Lower leg skin (tissue), 4 donors: ENCODE results near the gene TRAPPC4. TPM values are rescaled to one million over a fixed set of nuclear protein-coding genes. Genes with fewer than 3 reads are reported as not detected.
"Not testable (repeated sequence)": the region's sequence is repeated elsewhere in the genome, so short reads cannot be mapped to it uniquely, and the experiment has no call there.

ENCODE experiments used
- DNase-seq, 2 donors: peaks; one replicate each; pipeline ENCODE4 v3.0.0-alpha.2; 2019; ENCODE audit warnings: low spot score in 2 of 2
- H3K4me3 ChIP-seq: fragments of 200-600 bp; sonication (generic); 2 replicates; pipeline ENCODE4 v1.5.1; 2017; ENCODE audit warnings: mild to moderate bottlenecking, low read depth; ENCODE audit not compliant: poor library complexity, severe bottlenecking
- POLR2A ChIP-seq, 2 donors: fragments of 450-650 bp; IDR thresholded peaks; one replicate each; pipeline ENCODE4 v1.6.1; 2016 to 2017; ENCODE audit warnings: antibody characterized with exemption in 2 of 2, mild to moderate bottlenecking in 1 of 2, moderate library complexity in 1 of 2
- WGBS, 2 donors: methylation state at CpG; one replicate each; pipeline ENCODE4 v1.1.5; 2018; 5-methylcytosine and 5-hydroxymethylcytosine counted together
- intact Hi-C: fragments of 100-400 bp; cut with DNase I; formaldehyde crosslinking; loops from one replicate; pipeline ENCODE4 v1.15.0; 2023; ENCODE audit warnings: low total_unique reads
- total RNA-seq, 4 donors: library from RNA; depleted of rRNA; stranded (reverse); fragments of >200 nt; gene quantifications; one replicate each; pipeline ENCODE4 v1.1.0, GENCODE V29; 2016
- TF ChIP-seq, protein P1 (sequence below), 3 donors: fragments of 450-650 bp; IDR thresholded peaks; one replicate each; pipeline ENCODE4 v1.5.1; 2016; ENCODE audit warnings: antibody characterized with exemption in 3 of 3, mild to moderate bottlenecking in 3 of 3, moderate library complexity in 2 of 3

Gene TRAPPC4, protein sequence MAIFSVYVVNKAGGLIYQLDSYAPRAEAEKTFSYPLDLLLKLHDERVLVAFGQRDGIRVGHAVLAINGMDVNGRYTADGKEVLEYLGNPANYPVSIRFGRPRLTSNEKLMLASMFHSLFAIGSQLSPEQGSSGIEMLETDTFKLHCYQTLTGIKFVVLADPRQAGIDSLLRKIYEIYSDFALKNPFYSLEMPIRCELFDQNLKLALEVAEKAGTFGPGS
- total RNA-seq, result 10 to 100 TPM; 40.3 to 53.4 (median 52.2) TPM

DNA sequence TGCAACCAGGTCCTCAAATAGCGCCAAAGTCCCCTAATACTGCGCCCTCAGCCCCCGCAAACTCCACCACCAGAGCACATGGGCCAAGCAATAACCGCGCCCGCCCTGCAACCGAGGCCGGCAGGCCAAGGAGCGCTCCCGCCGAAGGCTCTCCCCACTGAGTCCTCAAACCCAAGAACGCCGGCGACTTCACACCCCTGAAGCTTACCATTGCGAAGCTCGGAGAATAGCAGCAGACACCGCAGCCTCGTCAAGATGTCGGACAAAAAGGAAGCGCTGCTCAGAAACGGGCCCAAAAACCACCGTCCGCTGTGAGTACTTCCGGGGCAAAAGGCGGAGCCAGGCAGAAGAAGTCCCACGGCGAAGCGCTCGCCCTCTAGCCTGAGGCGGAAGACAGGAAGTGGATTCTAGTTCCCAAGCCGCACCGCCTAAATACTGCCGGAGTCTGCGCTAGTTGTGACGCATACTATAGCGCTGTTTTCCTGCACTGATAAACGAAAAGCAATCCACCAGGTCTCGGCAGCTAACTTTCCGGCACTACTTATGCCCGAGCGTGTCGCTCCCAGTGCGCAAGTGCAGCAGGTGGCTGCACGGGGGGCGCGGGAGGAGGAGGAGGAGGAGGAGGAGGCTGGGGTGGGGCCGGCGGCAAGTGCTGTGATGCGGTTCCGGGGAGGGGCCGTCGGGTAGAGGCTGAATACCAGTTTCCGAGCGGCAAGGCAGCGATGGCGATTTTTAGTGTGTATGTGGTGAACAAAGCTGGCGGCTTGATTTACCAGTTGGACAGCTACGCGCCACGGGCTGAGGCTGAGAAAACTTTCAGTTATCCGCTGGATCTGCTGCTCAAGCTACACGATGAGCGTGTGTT is at the start of gene TRAPPC4, which contains the start of gene RPS25:
TSS of gene TRAPPC4 (plus strand) at position 693 of the 865 bp plus-strand sequence. CDS start at position 723, 30 bp downstream.
TSS of gene RPS25 (minus strand) at position 270 of the 865 bp plus-strand sequence. CDS start at position 211, 59 bp downstream.
- intact Hi-C loops, result no loop called here
- TF ChIP-seq POLR2A (IDR thresholded peaks at IDR 0.05), result no peak
- TF ChIP-seq, protein P1, sequence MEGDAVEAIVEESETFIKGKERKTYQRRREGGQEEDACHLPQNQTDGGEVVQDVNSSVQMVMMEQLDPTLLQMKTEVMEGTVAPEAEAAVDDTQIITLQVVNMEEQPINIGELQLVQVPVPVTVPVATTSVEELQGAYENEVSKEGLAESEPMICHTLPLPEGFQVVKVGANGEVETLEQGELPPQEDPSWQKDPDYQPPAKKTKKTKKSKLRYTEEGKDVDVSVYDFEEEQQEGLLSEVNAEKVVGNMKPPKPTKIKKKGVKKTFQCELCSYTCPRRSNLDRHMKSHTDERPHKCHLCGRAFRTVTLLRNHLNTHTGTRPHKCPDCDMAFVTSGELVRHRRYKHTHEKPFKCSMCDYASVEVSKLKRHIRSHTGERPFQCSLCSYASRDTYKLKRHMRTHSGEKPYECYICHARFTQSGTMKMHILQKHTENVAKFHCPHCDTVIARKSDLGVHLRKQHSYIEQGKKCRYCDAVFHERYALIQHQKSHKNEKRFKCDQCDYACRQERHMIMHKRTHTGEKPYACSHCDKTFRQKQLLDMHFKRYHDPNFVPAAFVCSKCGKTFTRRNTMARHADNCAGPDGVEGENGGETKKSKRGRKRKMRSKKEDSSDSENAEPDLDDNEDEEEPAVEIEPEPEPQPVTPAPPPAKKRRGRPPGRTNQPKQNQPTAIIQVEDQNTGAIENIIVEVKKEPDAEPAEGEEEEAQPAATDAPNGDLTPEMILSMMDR (IDR thresholded peaks at IDR 0.05), result no peak
- WGBS, 2 donors, result 0% methylated on average over 63 of the region's 63 CpGs
- H3K4me3 ChIP-seq, result peak within 1 kb of the TSS; percentile 93
- peak; percentile 96 to 99 for DNase-seq

- intact Hi-C loops, DNase-seq, H3K4me3 ChIP-seq: not testable (repeated sequence)
- WGBS, 2 donors, result 92 to 96% methylated on average over 2 of the region's 2 CpGs
Observed at GRCh38 chr11:118969508-118969907, 49.1 kb upstream of the TRAPPC4 start.

- H3K4me3 ChIP-seq, result no peak within 1 kb of the TSS
- WGBS, 2 donors, result 66 to 69% methylated on average over 20 to 31 of the region's 33 CpGs
- no peak for TF ChIP-seq POLR2A (IDR thresholded peaks at IDR 0.05)
- TF ChIP-seq, protein P1 (IDR thresholded peaks at IDR 0.05), result no peak
- intact Hi-C loops, result no loop called here
- DNase-seq, result no peak
Observed at GRCh38 chr11:118971646-118972045, 46.9 kb upstream of the TRAPPC4 start, which contains the start of gene FOXR1. TSS of gene FOXR1 (plus strand) at chr11:118971761. CDS start at chr11:118971932, 171 bp downstream.

DNA sequence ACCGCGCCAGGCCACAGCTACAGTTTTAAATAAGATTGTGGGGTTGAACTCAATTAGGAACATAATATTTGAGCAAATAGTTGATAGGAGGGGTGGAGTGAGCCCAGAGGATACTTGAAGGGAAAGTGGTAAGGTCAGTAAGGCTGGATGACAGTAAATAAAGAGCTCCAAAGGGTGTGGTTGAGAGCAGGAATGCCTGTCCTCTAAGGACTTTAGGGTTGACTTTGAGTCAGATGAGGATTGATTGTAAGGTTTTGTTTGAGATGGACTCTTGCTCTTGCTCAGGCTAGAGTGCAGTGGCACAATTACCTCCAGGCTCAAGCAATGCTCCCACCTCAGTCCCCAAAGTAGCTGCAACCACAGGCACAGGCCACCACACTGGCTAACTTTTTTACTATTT is 44.6 kb upstream of the TRAPPC4 start:
- 95 to 100% methylated on average over 2 of the region's 2 CpGs for WGBS, 2 donors
- no peak for TF ChIP-seq POLR2A (IDR thresholded peaks at IDR 0.05)
- TF ChIP-seq, protein P1 (IDR thresholded peaks at IDR 0.05), result no peak
- intact Hi-C loops, result no loop called here
- no peak for DNase-seq
- no peak overlapping the region for H3K4me3 ChIP-seq

DNA sequence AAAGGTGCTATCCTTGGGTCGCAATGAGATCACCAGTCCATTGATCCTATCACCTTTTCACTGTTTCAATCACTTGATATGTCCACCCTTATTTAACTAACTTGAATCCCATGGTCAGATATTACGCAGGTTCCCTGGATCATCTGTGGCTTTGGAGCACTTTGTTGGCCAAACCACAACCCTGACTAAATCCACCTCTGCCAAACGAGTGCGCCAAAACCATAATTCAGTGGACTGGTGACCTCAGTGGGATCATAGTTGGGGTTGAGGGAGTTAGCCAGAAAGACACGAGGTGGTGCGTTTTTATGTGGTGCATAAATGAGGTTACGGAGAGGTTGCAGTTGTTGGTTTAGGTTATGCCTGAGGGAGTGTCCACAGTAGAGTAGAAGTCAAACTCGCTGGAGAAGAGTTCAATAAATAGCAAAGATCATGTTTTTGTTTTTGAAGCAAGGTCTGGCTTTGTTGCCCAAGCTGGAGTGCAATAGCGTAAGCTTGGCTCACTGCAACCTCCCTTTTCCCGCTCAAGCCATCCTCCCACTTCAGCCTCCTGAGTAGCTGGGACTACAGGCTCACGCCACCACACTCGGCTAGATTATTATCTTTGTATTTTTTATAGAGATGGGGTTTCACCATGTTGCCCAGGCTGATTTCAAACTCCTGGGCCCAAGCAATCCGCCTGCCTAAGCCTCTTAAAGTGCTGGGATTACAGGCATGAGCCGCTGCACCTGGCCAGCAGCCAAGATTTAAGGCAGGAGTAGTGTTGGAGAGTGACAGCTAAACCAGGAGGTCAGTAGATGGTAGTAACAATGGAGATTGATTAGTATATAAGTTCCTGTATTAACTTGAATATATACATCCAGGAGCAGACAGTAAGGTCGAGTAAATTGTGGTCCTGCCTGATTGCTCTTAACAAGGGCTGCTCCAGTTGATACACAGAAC is 42.5 kb upstream of the TRAPPC4 start:
- TF ChIP-seq, protein P1 (IDR thresholded peaks at IDR 0.05), result no peak
- TF ChIP-seq POLR2A (IDR thresholded peaks at IDR 0.05), result no peak
- H3K4me3 ChIP-seq, result no peak overlapping the region
- WGBS, 2 donors, result 76 to 82% methylated on average over 15 of the region's 15 CpGs
- no peak for DNase-seq
- intact Hi-C loops, result no loop called here
